GM12878 (cell line): ENCODE data around the gene BHLHA9. TPM values are rescaled to one million over a fixed set of nuclear protein-coding genes. Genes with fewer than 3 reads are reported as not detected.

ENCODE experiments used
- ATAC-seq: fragments of 200-7000 bp; cut with Tn5 transposase; 3 replicates; pipeline ENCODE4 v1.9.1; 2020; ENCODE audit warnings: mild to moderate bottlenecking, moderate library complexity
- BruUV-seq: library from RNA; stranded (reverse); fragments of 400-500 nt; replicated peaks from 2 replicates; lab custom pipeline; 2021; lab: Mats Ljungman, UMichigan
- CTCF ChIA-PET: fragments of 300-600 bp; sonication (Branson Sonifier 250); formaldehyde crosslinking; extraction: SDS; loops from one replicate; lab custom pipeline; 2021; ENCODE audit warnings: inconsistent platforms; lab: Yijun Ruan, JAX
- POLR2A ChIA-PET: fragments of 350-600 bp; formaldehyde crosslinking; extraction: SDS; loops from one replicate; lab custom pipeline; 2021; ENCODE audit warnings: inconsistent platforms; lab: Charles Lee
- RAD21 ChIA-PET: fragments of 300-600 bp; sonication (Branson Sonifier 250); formaldehyde crosslinking; loops from one replicate; lab custom pipeline; 2023; ENCODE audit warnings: antibody characterized with exemption; ENCODE audit not compliant: unreplicated experiment; lab: Charles Lee
- SMC1A ChIA-PET: fragments of 300-600 bp; sonication (Branson Sonifier 250); formaldehyde crosslinking; loops from one replicate; lab custom pipeline; 2023; ENCODE audit not compliant: unreplicated experiment, uncharacterized antibody; lab: Charles Lee
- DNase-seq: peaks from one replicate; pipeline ENCODE4 v3.0.0-alpha.2; 2011; ENCODE audit warnings: low read depth, low spot score
- FAIRE-seq: peaks from 3 replicates; lab custom pipeline; 2011; peaks lifted over from hg19 to GRCh38; lab: Jason Lieb, UNC
- H2AFZ ChIP-seq: 2 replicates; pipeline ENCODE4 v1.6.0; 2011; ENCODE audit warnings: low read depth, low read length, control low read depth; ENCODE audit not compliant: control insufficient read depth
- H3K27ac ChIP-seq: 2 replicates; pipeline ENCODE4 v1.5.1; 2011; ENCODE audit warnings: control low read depth; ENCODE audit not compliant: control insufficient read depth, insufficient read depth
- H3K27me3 ChIP-seq, 2 experiments: replicated peaks in 1 of 2; 2 replicates each; pipeline versions ENCODE4 v1.6.0 to v1.6.1; 2011; ENCODE audit warnings: low read length in 1 of 2; ENCODE audit not compliant: control insufficient read depth in 2 of 2, insufficient read depth in 2 of 2
- H3K36me3 ChIP-seq, 2 experiments: 2 replicates each; pipeline ENCODE4 v1.5.1; 2011; ENCODE audit warnings: low read length in 1 of 2; ENCODE audit not compliant: control insufficient read depth in 2 of 2, insufficient read depth in 2 of 2
- H3K4me1 ChIP-seq: 2 replicates; pipeline ENCODE4 v1.6.1; 2011; ENCODE audit warnings: mild to moderate bottlenecking, low read length, moderate library complexity, mixed read lengths; ENCODE audit not compliant: control insufficient read depth, insufficient read depth
- H3K4me2 ChIP-seq: 2 replicates; pipeline ENCODE4 v1.6.0; 2011; ENCODE audit warnings: control low read depth; ENCODE audit not compliant: control insufficient read depth, insufficient read depth
- H3K4me3 ChIP-seq: fragments of 200-600 bp; sonication (generic); 2 replicates; pipeline ENCODE4 v1.5.1; 2016
- H3K79me2 ChIP-seq: 2 replicates; pipeline ENCODE4 v1.6.0; 2011; ENCODE audit warnings: low read length; ENCODE audit not compliant: control insufficient read depth, insufficient read depth
- H3K9ac ChIP-seq: 2 replicates; pipeline ENCODE4 v1.8.0; 2011; ENCODE audit warnings: low read length, control low read depth, mixed read lengths; ENCODE audit not compliant: control insufficient read depth, insufficient read depth
- H3K9me3 ChIP-seq: replicated peaks from 3 replicates; pipeline ENCODE4 v1.5.1; 2011; ENCODE audit warnings: mild to moderate bottlenecking, low read length; ENCODE audit not compliant: control insufficient read depth, insufficient read depth
- H4K20me1 ChIP-seq: 2 replicates; pipeline ENCODE4 v1.6.0; 2011; ENCODE audit not compliant: control insufficient read depth, insufficient read depth
- HDAC6 ChIP-seq: fragments of 200-600 bp; sonication (generic); IDR thresholded peaks from one replicate; pipeline ENCODE4 v1.8.0; 2017; ENCODE audit warnings: antibody characterized with exemption; ENCODE audit not compliant: unreplicated experiment
- KDM1A ChIP-seq: fragments of 200-600 bp; sonication (generic); IDR thresholded peaks from 2 replicates; pipeline ENCODE4 v1.6.1; 2016; ENCODE audit warnings: borderline replicate concordance
- MEF2B ChIP-seq: fragments of 450-650 bp; IDR thresholded peaks from 2 replicates; pipeline ENCODE4 v1.6.1; 2018; ENCODE audit warnings: mild to moderate bottlenecking, moderate library complexity; ENCODE audit not compliant: partially characterized antibody, poor library complexity, severe bottlenecking
- MYB ChIP-seq: fragments of 150-350 bp; IDR thresholded peaks from 2 replicates; pipeline ENCODE4 v1.6.1; 2014; ENCODE audit warnings: mild to moderate bottlenecking, low read depth, low read length, borderline replicate concordance
- PAX5 ChIP-seq: IDR thresholded peaks from 2 replicates; pipeline ENCODE4 v1.6.1; 2011; ENCODE audit warnings: low read depth, low read length, borderline replicate concordance
- SMARCA5 ChIP-seq: fragments of 450-650 bp; IDR thresholded peaks from 2 replicates; pipeline ENCODE4 v1.6.1; 2017; ENCODE audit warnings: mild to moderate bottlenecking
- SMC3 ChIP-seq: IDR thresholded peaks from 2 replicates; pipeline ENCODE4 v1.6.1; 2011; ENCODE audit warnings: low read length, improper control_type of control experiment, borderline replicate concordance
- SUPT20H ChIP-seq: IDR thresholded peaks from 2 replicates; pipeline ENCODE4 v1.6.1; 2011; ENCODE audit warnings: low read depth, mild to moderate bottlenecking, low read length, moderate library complexity, borderline replicate concordance; ENCODE audit not compliant: control insufficient read depth
- WGBS: methylation state at CpG from one replicate; pipeline ENCODE4 v1.1.6; 2016; ENCODE audit warnings: low lambda C conversion rate; ENCODE audit not compliant: insufficient replicate concordance, insufficient coverage; ENCODE audit errors: missing lambda C conversion rate; 5-methylcytosine and 5-hydroxymethylcytosine counted together
- in situ Hi-C: fragments of 300-500 bp; cut with MboI; formaldehyde crosslinking; loops from 9 replicates; pipeline ENCODE4 v1.14.3; 2018; ENCODE audit warnings: mixed read lengths
- intact Hi-C: fragments of 100-400 bp; cut with micrococcal nuclease; formaldehyde crosslinking; loops from one replicate; pipeline ENCODE4 v1.14.2; 2022; ENCODE audit not compliant: unreplicated experiment
- polyA plus RNA-seq, 11 experiments: library from polyadenylated mRNA; depleted of rRNA in 4 of 11; unstranded in 6 of 11; stranded (reverse) in 5 of 11; fragments of >200 nt; fragmentation: Nextera tagmentation in 4 of 11; fragmentation: Illumina TruSeq in 1 of 11; extraction: Ambion mirVana in 4 of 11; extraction: Trizol in 1 of 11; gene quantifications; 1 replicate in 1 of 11; 2 replicates in 10 of 11; pipeline versions ENCODE4 v1.2.1 to v1.2.3, GENCODE V29; 2011 to 2016; ENCODE audit warnings: inconsistent platforms in 2 of 11, missing spikeins in 2 of 11, low read depth in 1 of 11
- total RNA-seq, 4 experiments: library from RNA; depleted of rRNA in 3 of 4; stranded (reverse); fragments of >200 nt in 3 of 4; fragmentation: Illumina TruSeq in 1 of 4; extraction: Trizol in 1 of 4; gene quantifications; 2 replicates each; pipeline versions ENCODE4 v1.2.1 to v1.2.3, GENCODE V29; 2013 to 2021

The BHLHA9 gene
- total and polyA plus RNA-seq, 10 of the 15 experiments (the other 5 are each of a cell fraction or from before 2014, with no cell fraction given) = not detected

DNA sequence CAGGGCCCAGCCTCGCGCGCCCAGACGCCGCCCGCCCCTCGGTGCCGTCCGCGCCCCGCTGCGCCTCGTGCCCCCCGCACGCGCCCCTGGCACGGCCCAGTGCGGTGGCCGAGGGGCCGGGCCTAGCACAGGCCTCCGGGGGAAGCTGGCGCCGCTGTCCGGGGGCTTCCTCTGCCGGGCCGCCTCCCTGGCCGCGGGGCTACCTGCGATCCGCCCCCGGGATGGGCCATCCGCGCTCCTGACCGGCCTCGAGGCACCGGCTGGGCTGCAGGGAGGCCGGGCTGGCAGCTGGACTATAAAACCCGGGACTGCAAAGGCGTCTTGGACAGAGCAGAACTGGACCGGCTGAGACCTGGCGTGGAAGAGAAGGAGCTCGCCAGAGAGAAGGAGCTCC lies 783 bp downstream of the BHLHA9 start:
- ChIA-PET RAD21 (no interaction called here), SMC1A (no interaction called here), POLR2A (no interaction called here), CTCF (no interaction called here)
- ATAC-seq (no peak), FAIRE-seq (no peak), DNase-seq (no peak)
- peaks cover 4% of the 10 kb centered on the region for H3K4me1 ChIP-seq
- no peak overlapping the region for H3K4me2 ChIP-seq
- H3K79me2 ChIP-seq = 0 out of 2 replicates have a peak, but pooled peaks cover 1% of the 10 kb centered on the region
- H3K27ac ChIP-seq = no peak overlapping the region
- no peak overlapping the region for H2AFZ ChIP-seq
- 27% methylated on average over 20 of the region's 42 CpGs for WGBS
- no peaks in the 10 kb centered on the region; a peak in 1 of 4 replicates for H3K27me3 ChIP-seq
- in situ Hi-C loops = loop anchor here (5.0 kb wide), 2 partner anchors 56 to 246 kb away; partner anchors contain the start of gene INPP5K
- intact Hi-C loops = loop anchor here (10.0 kb wide), 1 partner anchor 374 kb away; the partner anchor contains the start of genes RILP and SCARF1
- TF ChIP-seq SUPT20H (no peak), HDAC6 (peak; percentile 8)
- no peak overlapping the region for H3K4me3 ChIP-seq
- H3K9ac ChIP-seq = no peak overlapping the region
- no peaks in the 10 kb centered on the region for H3K9me3 ChIP-seq
- no TSS peak for BruUV-seq
- no peaks in the 10 kb centered on the region for H3K36me3 ChIP-seq
- no peaks in the 10 kb centered on the region for H4K20me1 ChIP-seq

DNA sequence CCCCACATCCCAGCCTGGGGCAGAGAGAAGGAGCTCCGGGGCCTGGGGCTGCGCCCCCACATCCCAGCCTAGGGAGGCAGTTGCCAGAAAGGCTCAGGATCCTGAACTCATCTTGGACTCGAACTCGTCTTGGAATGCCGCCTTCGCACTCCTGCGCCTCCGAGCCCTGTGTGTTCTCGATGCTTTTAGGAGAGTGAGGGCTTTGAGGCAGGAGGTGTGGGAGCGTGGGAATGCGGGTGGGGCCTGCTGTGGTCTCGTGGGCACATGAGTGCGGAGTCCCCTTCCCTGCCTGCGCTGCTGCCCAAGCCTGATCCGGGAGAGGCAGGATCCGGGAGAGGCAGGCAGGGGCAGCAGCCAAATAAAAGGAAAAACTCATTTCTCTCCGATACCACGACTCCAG lies 1.2 kb downstream of the BHLHA9 start:
- 67% methylated on average over 18 of the region's 18 CpGs for WGBS
- ChIA-PET CTCF (interaction anchor here (0.7 to 2.4 kb wide), 2 partner anchors 61 to 245 kb away, joined by 4 to 7 read pairs; partner anchors contain the start of gene INPP5K), RAD21 (no interaction called here), SMC1A (interaction anchor here (1.0 kb wide), 1 partner anchor 94 kb away, joined by 3 read pairs; no protein-coding TSS in a partner anchor), POLR2A (no interaction called here)
- no peak for TF ChIP-seq SMARCA5
- no peak for TF ChIP-seq SMC3
- no peak for TF ChIP-seq MYB
- TF ChIP-seq MEF2B = no peak
- TF ChIP-seq PAX5 = no peak
- no peak for TF ChIP-seq KDM1A
- Histone ChIP-seq H3K4me3 (no peak overlapping the region), H2AFZ (no peak overlapping the region), H3K4me2 (no peak overlapping the region), H4K20me1 (no peaks in the 10 kb centered on the region), H3K9me3 (no peaks in the 10 kb centered on the region), H3K27ac (no peak overlapping the region), H3K4me1 (peaks cover 4% of the 10 kb centered on the region), H3K27me3 (no peaks in the 10 kb centered on the region; a peak in 1 of 4 replicates), H3K79me2 (0 out of 2 replicates have a peak, but pooled peaks cover 1% of the 10 kb centered on the region), H3K36me3 (no peaks in the 10 kb centered on the region), H3K9ac (no peak overlapping the region)
- in situ Hi-C loops = loop anchor here (5.0 kb wide), 2 partner anchors 56 to 246 kb away; partner anchors contain the start of gene INPP5K
- DNase-seq (no peak), FAIRE-seq (no peak), ATAC-seq (no peak)
- BruUV-seq = no TSS peak
- intact Hi-C loops = loop anchor here (10.0 kb wide), 1 partner anchor 373 kb away; the partner anchor contains the start of genes RILP and SCARF1
